PC-3 (cell line): ENCODE data around the gene FBXL7. TPM values are rescaled to one million over a fixed set of nuclear protein-coding genes. Genes with fewer than 3 reads are reported as not detected.

ENCODE experiments used
- ATAC-seq: fragments of 200-7000 bp; cut with Tn5 transposase; 2 replicates; pipeline ENCODE4 v1.9.1; 2020; ENCODE audit warnings: mild to moderate bottlenecking, moderate library complexity
- BruUV-seq: library from RNA; stranded (reverse); fragments of 400-500 nt; replicated peaks from 2 replicates; lab custom pipeline; 2021; lab: Mats Ljungman, UMichigan
- CTCF ChIA-PET: fragments of 300-600 bp; sonication (Branson Sonifier 250); formaldehyde crosslinking; loops from one replicate; lab custom pipeline; 2022; ENCODE audit warnings: antibody characterized with exemption; lab: Charles Lee
- POLR2A ChIA-PET: fragments of 300-600 bp; sonication (Branson Sonifier 250); formaldehyde crosslinking; loops from one replicate; lab custom pipeline; 2022; ENCODE audit warnings: antibody characterized with exemption; ENCODE audit not compliant: unreplicated experiment; lab: Charles Lee
- DNase-seq: peaks from one replicate; pipeline ENCODE4 v3.0.0-alpha.2; 2015
- H2AFZ ChIP-seq: fragments of 300-600 bp; sonication (generic); 2 replicates; pipeline ENCODE4 v1.6.0; 2016; ENCODE audit warnings: antibody characterized with exemption, low read length
- H3F3A ChIP-seq: fragments of 300-600 bp; sonication (generic); one replicate; pipeline ENCODE4 v1.6.0; 2017; ENCODE audit warnings: antibody characterized with exemption, low read length, control low read depth, mild to moderate bottlenecking; ENCODE audit not compliant: unreplicated experiment
- H3K27ac ChIP-seq: fragments of 300-600 bp; sonication (generic); 2 replicates; pipeline ENCODE4 v1.5.1; 2016; ENCODE audit warnings: mild to moderate bottlenecking, low read length
- H3K27me3 ChIP-seq: fragments of 300-600 bp; sonication (generic); 2 replicates; pipeline ENCODE4 v1.6.1; 2016; ENCODE audit warnings: low read length, mixed read lengths
- H3K36me3 ChIP-seq: fragments of 300-600 bp; sonication (generic); 2 replicates; pipeline ENCODE4 v1.6.1; 2016; ENCODE audit warnings: low read depth, mixed run types, low read length, mixed read lengths
- H3K4me1 ChIP-seq: fragments of 300-600 bp; sonication (generic); 2 replicates; pipeline ENCODE4 v1.5.1; 2016; ENCODE audit warnings: low read length; ENCODE audit not compliant: insufficient read depth
- H3K4me2 ChIP-seq: fragments of 300-600 bp; sonication (generic); 2 replicates; pipeline ENCODE4 v1.6.0; 2016; ENCODE audit warnings: low read length
- H3K4me3 ChIP-seq: fragments of 300-600 bp; sonication (generic); 2 replicates; pipeline ENCODE4 v1.5.1; 2016; ENCODE audit warnings: mild to moderate bottlenecking, low read length, mixed read lengths
- H3K79me2 ChIP-seq: fragments of 300-600 bp; sonication (generic); 2 replicates; pipeline ENCODE4 v1.6.1; 2017; ENCODE audit warnings: low read length, mixed read lengths
- H3K9ac ChIP-seq: fragments of 300-600 bp; sonication (generic); 2 replicates; pipeline ENCODE4 v1.6.0; 2016; ENCODE audit warnings: mild to moderate bottlenecking, low read length
- H3K9me2 ChIP-seq: fragments of 300-600 bp; sonication (generic); replicated peaks from 2 replicates; pipeline ENCODE4 v1.6.1; 2016; ENCODE audit warnings: mixed run types, low read length, mixed read lengths
- H3K9me3 ChIP-seq: fragments of 300-600 bp; sonication (generic); 2 replicates; pipeline ENCODE4 v1.6.1; 2016; ENCODE audit warnings: low read length, mixed read lengths
- H4K20me1 ChIP-seq: fragments of 300-600 bp; sonication (generic); 2 replicates; pipeline ENCODE4 v1.6.1; 2016; ENCODE audit warnings: low read length, mixed read lengths
- CTCF ChIP-seq: fragments of 300-600 bp; sonication (generic); conservative IDR thresholded peaks from 2 replicates; pipeline ENCODE4 v1.5.1; 2017; ENCODE audit warnings: antibody characterized with exemption, low read depth, mild to moderate bottlenecking, low read length
- EZH2 ChIP-seq: fragments of 300-600 bp; sonication (generic); IDR thresholded peaks from one replicate; pipeline ENCODE4 v1.6.1; 2017; ENCODE audit warnings: antibody characterized with exemption, mild to moderate bottlenecking, low read length; ENCODE audit not compliant: unreplicated experiment
- EZH2phosphoT487 ChIP-seq: fragments of 300-600 bp; sonication (generic); IDR thresholded peaks from 2 replicates; pipeline ENCODE4 v1.6.1; 2018; ENCODE audit warnings: mild to moderate bottlenecking, antibody characterized with exemption, low read length, borderline replicate concordance
- intact Hi-C: fragments of 100-400 bp; cut with micrococcal nuclease; formaldehyde crosslinking; loops from 2 replicates; pipeline ENCODE4 v1.9.0; 2023
- total RNA-seq: library from RNA; depleted of rRNA; stranded (reverse); fragments of >200 nt; gene quantifications from 2 replicates; pipeline ENCODE4 v1.2.3, GENCODE V29; 2014

The FBXL7 gene
- total RNA-seq, 1 experiment from 2014 or later = 0.18 TPM

DNA sequence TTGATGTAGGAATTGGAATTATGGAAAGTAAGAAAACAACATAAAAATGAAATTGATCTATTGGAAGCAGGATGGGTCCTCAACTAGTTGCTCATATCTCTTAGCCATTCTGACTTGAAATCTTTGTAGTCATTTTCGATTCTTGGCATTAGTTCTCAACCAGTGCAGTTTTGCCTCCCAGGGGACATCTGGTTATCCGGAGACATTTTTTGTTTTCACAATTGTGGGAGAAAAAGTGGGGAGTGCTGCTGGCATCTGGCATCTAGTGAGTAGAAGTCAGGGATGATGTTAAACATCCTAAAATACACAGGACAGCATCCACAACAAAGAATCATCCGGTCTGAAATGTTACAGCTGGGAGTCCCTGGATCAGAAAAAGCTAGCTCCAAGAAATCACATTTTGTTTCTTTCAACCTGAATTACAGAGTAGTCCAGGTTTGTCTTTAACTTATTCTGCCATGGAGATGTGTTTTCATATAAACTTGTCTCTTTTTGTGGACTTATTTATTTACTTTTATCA lies 74.9 kb downstream of the FBXL7 start:
- H3K4me2 ChIP-seq = no peak overlapping the region
- H3K79me2 ChIP-seq = no peaks in the 10 kb centered on the region
- ATAC-seq = no peak
- no peaks in the 10 kb centered on the region for H3F3A ChIP-seq
- H4K20me1 ChIP-seq = no peaks in the 10 kb centered on the region
- H3K9me2 ChIP-seq = no peaks in the 10 kb centered on the region
- H2AFZ ChIP-seq = no peak overlapping the region
- H3K27me3 ChIP-seq = no peaks in the 10 kb centered on the region
- H3K9ac ChIP-seq = no peak overlapping the region
- no peak for DNase-seq
- no peak overlapping the region for H3K27ac ChIP-seq
- ChIA-PET POLR2A (no interaction called here), CTCF (no interaction called here)
- no peaks in the 10 kb centered on the region for H3K4me1 ChIP-seq
- H3K4me3 ChIP-seq = no peak overlapping the region
- H3K36me3 ChIP-seq = no peaks in the 10 kb centered on the region
- peaks cover 24% of the 10 kb centered on the region; the same call in 1 of the 2 replicates for H3K9me3 ChIP-seq
- no peak for TF ChIP-seq EZH2
- intact Hi-C loops = no loop called here
- no TSS peak for BruUV-seq

DNA sequence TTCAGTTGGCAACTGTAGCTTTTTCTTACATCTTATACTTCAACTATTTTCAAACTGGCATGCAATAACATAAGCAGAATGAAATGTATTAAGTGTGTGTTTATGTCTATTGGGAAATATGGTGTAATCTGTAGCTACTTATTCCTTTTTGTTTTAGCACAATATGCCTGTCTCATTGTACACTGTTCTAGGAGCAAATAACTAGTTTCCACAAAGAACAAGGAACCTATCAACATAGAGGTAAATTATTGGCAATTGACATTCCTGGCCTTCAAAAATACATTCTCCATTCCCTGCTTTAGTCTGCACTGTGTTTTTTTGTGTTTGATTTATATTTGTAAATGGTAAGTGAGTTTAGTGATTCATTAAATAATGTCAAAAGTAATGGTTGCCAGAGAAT lies 75.7 kb downstream of the FBXL7 start:
- no peaks in the 10 kb centered on the region for H4K20me1 ChIP-seq
- no peak overlapping the region for H3K27ac ChIP-seq
- no peak overlapping the region for H2AFZ ChIP-seq
- no TSS peak for BruUV-seq
- H3K36me3 ChIP-seq = no peaks in the 10 kb centered on the region
- H3K9me3 ChIP-seq = peaks cover 32% of the 10 kb centered on the region; the same call in 1 of the 2 replicates
- ChIA-PET CTCF (no interaction called here), POLR2A (no interaction called here)
- ATAC-seq (no peak), DNase-seq (no peak)
- intact Hi-C loops = no loop called here
- no peaks in the 10 kb centered on the region for H3K4me1 ChIP-seq
- H3K79me2 ChIP-seq = no peaks in the 10 kb centered on the region
- TF ChIP-seq EZH2phosphoT487 = no peak
- TF ChIP-seq CTCF = no peak
- TF ChIP-seq EZH2 = no peak
- no peaks in the 10 kb centered on the region for H3F3A ChIP-seq
- H3K9me2 ChIP-seq = no peaks in the 10 kb centered on the region
- H3K4me2 ChIP-seq = no peak overlapping the region
- no peak overlapping the region for H3K4me3 ChIP-seq
- H3K27me3 ChIP-seq = no peaks in the 10 kb centered on the region
- H3K9ac ChIP-seq = no peak overlapping the region

- Histone ChIP-seq H3K9me2 (no peaks in the 10 kb centered on the region), H4K20me1 (no peaks in the 10 kb centered on the region), H3K79me2 (no peaks in the 10 kb centered on the region), H3K27me3 (no peaks in the 10 kb centered on the region), H3K9me3 (peaks cover 33% of the 10 kb centered on the region), H3K4me1 (no peaks in the 10 kb centered on the region), H3K36me3 (no peaks in the 10 kb centered on the region), H3F3A (no peaks in the 10 kb centered on the region), H3K4me3 (no peak overlapping the region), H3K9ac (no peak overlapping the region), H3K27ac (no peak overlapping the region), H3K4me2 (no peak overlapping the region), H2AFZ (no peak overlapping the region)
- POLR2A ChIA-PET = no interaction called here
- DNase-seq = no peak
- BruUV-seq = no TSS peak
- CTCF ChIA-PET = no interaction called here
- intact Hi-C loops = no loop called here
- no peak for TF ChIP-seq CTCF
- no peak for TF ChIP-seq EZH2
- TF ChIP-seq EZH2phosphoT487 = no peak
- ATAC-seq = no peak
Measured at GRCh38 chr5:15577132-15577531, 77.2 kb downstream of the FBXL7 start.
